Suprapubic skin (tissue), 3 donors: ENCODE measurements around the gene GPRC5C.

Experiments
- CTCF ChIP-seq, 2 donors: fragments of 200-600 bp in 1 of 2; fragments of 450-650 bp in 1 of 2; sonication (generic) in 1 of 2; IDR thresholded peaks; one replicate each; pipeline ENCODE4 v1.5.1; 2016 to 2019; ENCODE audit warnings: antibody characterized with exemption in 2 of 2, mild to moderate bottlenecking in 1 of 2, moderate library complexity in 1 of 2
- POLR2A ChIP-seq, 2 donors: fragments of 450-650 bp; IDR thresholded peaks; one replicate each; pipeline ENCODE4 v1.6.1; 2017; ENCODE audit warnings: antibody characterized with exemption in 2 of 2, mild to moderate bottlenecking in 2 of 2, moderate library complexity in 2 of 2

DNA sequence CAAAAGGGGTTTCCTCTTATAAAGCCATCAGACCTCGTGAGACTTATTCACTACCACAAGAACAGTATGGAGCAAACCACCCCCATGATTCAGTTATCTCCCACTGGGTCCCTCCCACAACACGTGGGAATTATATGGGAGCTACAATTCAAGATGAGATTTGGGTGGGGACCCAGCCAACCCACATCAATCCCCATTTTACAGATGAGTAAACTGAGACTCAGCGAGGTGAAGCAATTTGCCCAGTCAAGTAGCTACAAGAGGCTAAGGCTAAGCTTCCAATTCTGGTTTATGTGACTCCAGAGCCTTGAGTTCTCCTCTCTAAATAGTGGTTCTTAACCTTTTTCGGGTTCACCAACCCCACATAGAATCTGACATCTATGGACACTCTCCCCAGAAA, 43.3 kb downstream of the GPRC5C start:
- TF ChIP-seq CTCF (IDR thresholded peaks at IDR 0.05) (no peak), POLR2A (IDR thresholded peaks at IDR 0.05) (no peak)
